Gastrocnemius medialis (tissue), 4 donors: ENCODE data around the gene SLX4.

Experiments
- POLR2A ChIP-seq, 2 donors: fragments of 450-650 bp; IDR thresholded peaks; one replicate each; pipeline ENCODE4 v1.6.1; 2017; ENCODE audit warnings: antibody characterized with exemption in 2 of 2, mild to moderate bottlenecking in 2 of 2, moderate library complexity in 2 of 2
- TF ChIP-seq, protein P1 (sequence below), 5 experiments: fragments of 450-650 bp in 3 of 5; fragments of 200-600 bp in 2 of 5; sonication (generic) in 2 of 5; IDR thresholded peaks in 4 of 5; conservative IDR thresholded peaks in 1 of 5; 1 replicate in 4 of 5; 2 replicates in 1 of 5; pipeline ENCODE4 v1.5.1; 2016 to 2019; ENCODE audit warnings: antibody characterized with exemption in 5 of 5, mild to moderate bottlenecking in 3 of 5, moderate library complexity in 3 of 5

DNA sequence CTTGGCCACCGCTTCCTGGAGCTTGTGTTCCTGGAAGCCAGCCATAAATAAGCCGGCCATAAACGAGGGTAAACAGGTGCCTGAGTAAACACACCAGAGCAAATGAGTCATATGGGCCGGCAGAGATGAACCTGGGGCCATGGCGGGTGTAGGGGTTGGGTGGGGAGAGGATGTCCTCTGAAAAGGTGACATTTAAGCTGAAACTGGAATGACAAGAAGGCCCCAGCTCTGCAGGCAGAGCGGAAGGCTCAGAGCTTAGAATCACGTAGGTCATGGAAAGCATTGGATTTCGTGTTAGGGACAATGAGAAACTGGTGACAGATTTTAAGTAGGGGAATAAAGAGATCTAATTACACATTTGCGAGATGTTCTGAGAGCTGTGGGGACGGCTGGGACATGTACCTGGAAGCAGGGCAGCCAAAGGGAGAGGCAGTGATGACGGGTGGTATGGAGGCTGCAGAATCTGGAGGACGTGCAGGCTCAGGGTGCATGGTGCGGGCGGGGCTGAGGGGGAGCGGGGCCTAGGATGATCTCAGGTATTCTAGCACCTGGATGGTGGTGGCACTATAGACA is 35.0 kb upstream of the SLX4 start:
- TF ChIP-seq, protein P1, sequence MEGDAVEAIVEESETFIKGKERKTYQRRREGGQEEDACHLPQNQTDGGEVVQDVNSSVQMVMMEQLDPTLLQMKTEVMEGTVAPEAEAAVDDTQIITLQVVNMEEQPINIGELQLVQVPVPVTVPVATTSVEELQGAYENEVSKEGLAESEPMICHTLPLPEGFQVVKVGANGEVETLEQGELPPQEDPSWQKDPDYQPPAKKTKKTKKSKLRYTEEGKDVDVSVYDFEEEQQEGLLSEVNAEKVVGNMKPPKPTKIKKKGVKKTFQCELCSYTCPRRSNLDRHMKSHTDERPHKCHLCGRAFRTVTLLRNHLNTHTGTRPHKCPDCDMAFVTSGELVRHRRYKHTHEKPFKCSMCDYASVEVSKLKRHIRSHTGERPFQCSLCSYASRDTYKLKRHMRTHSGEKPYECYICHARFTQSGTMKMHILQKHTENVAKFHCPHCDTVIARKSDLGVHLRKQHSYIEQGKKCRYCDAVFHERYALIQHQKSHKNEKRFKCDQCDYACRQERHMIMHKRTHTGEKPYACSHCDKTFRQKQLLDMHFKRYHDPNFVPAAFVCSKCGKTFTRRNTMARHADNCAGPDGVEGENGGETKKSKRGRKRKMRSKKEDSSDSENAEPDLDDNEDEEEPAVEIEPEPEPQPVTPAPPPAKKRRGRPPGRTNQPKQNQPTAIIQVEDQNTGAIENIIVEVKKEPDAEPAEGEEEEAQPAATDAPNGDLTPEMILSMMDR (IDR thresholded peaks at IDR 0.05 in 4 of 5, conservative IDR thresholded peaks at IDR 0.05 in 1 of 5): no peak
- TF ChIP-seq POLR2A (IDR thresholded peaks at IDR 0.05): no peak
